ENCODE results near the gene PGBD5.

PGBD5 gene

GRCh38 chr1:230312676-230313075, 113.5 kb downstream of the PGBD5 start:
- H3K36me3 ChIP-seq = no peaks in the 10 kb centered on the region
- no peak for TF ChIP-seq CTCF (IDR thresholded peaks at IDR 0.05; ENCODE audit: low read depth, low read length)
- DNase-seq = no peak
- no peak overlapping the region for H3K4me3 ChIP-seq (ENCODE audit: low read depth, low read length)
- H3K4me1 ChIP-seq = no peaks in the 10 kb centered on the region
- no peaks in the 10 kb centered on the region for H3K27me3 ChIP-seq
- no peaks in the 10 kb centered on the region for H3K9me3 ChIP-seq

GRCh38 chr1:230310381-230311163, 115.6 kb downstream of the PGBD5 start:
- Histone ChIP-seq H3K4me1 (no peaks in the 10 kb centered on the region), H3K4me3 (ENCODE audit: low read depth, low read length) (no peak overlapping the region), H3K27me3 (no peaks in the 10 kb centered on the region), H3K9me3 (no peaks in the 10 kb centered on the region), H3K36me3 (no peaks in the 10 kb centered on the region)
- peak; percentile 74 for DNase-seq
- peak; percentile 96 for TF ChIP-seq CTCF (IDR thresholded peaks at IDR 0.05; ENCODE audit: low read depth, low read length)

- Histone ChIP-seq H3K4me3 (ENCODE audit: low read depth, low read length) (no peak overlapping the region), H3K9me3 (no peaks in the 10 kb centered on the region), H3K27me3 (no peaks in the 10 kb centered on the region), H3K4me1 (no peaks in the 10 kb centered on the region), H3K36me3 (no peaks in the 10 kb centered on the region)
- no peak for TF ChIP-seq CTCF (IDR thresholded peaks at IDR 0.05; ENCODE audit: low read depth, low read length)
- no peak for DNase-seq
Measured at GRCh38 chr1:230309646-230310177, 116.4 kb downstream of the PGBD5 start.

DNA sequence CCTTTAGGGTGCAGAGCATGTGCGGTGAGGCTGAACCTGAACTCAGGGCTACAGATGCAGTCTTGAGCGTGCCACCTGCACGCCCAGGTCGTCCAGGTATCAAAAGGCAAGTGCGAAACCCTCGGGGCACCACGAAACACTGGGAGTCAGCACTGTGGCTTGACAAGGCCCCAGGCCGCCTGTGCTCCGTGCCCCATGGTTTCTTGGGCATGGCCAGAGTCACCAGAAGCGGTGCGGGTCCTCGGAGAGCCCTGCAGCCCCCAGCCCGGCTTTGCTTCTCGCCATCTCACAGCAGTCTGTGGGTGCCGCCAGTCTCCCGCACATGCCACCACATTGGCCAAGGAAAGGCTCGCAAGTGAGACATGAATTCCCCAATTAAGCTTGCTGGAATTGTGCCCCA, 117.3 kb downstream of the PGBD5 start:
- Histone ChIP-seq H3K36me3 (no peaks in the 10 kb centered on the region), H3K27me3 (no peaks in the 10 kb centered on the region), H3K4me3 (ENCODE audit: low read depth, low read length) (no peak overlapping the region), H3K4me1 (no peaks in the 10 kb centered on the region), H3K9me3 (no peaks in the 10 kb centered on the region)
- TF ChIP-seq CTCF (IDR thresholded peaks at IDR 0.05; ENCODE audit: low read depth, low read length) = no peak
- no peak for DNase-seq

- Histone ChIP-seq H3K4me3 (ENCODE audit: low read depth, low read length) (no peak overlapping the region), H3K27me3 (no peaks in the 10 kb centered on the region), H3K9me3 (no peaks in the 10 kb centered on the region), H3K36me3 (no peaks in the 10 kb centered on the region), H3K4me1 (no peaks in the 10 kb centered on the region)
- DNase-seq = no peak
- TF ChIP-seq CTCF (IDR thresholded peaks at IDR 0.05; ENCODE audit: low read depth, low read length) = no peak
Measured at GRCh38 chr1:230308039-230308438, 118.1 kb downstream of the PGBD5 start.

- TF ChIP-seq CTCF (IDR thresholded peaks at IDR 0.05; ENCODE audit: low read depth, low read length) = no peak
- H3K27me3 ChIP-seq = no peaks in the 10 kb centered on the region
- no peaks in the 10 kb centered on the region for H3K36me3 ChIP-seq
- no peaks in the 10 kb centered on the region for H3K4me1 ChIP-seq
- no peaks in the 10 kb centered on the region for H3K9me3 ChIP-seq
- DNase-seq = no peak
- no peak overlapping the region for H3K4me3 ChIP-seq (ENCODE audit: low read depth, low read length)
Measured at GRCh38 chr1:230307213-230307612, 118.9 kb downstream of the PGBD5 start.

Measured in BE2C (cell line).